ENCODE measurements around the gene RCVRN. TPM values are rescaled to one million over a fixed set of nuclear protein-coding genes. Genes with fewer than 3 reads are reported as not detected.

Gene RCVRN
- total RNA-seq, 2 donors from 2014 or later, result not detected

- Mint-ChIP-seq H3K27ac (no peak overlapping the region), H3K4me1 (no peaks in the 10 kb centered on the region), H3K27me3 (peaks cover 35% of the 10 kb centered on the region), H3K4me3 (no peak overlapping the region), H3K36me3 (ENCODE audit: low read depth) (no peaks in the 10 kb centered on the region)
- H3K9me3 ChIP-seq (ENCODE audit: control insufficient read depth, low read length, poor library complexity, severe bottlenecking), result peaks cover 4% of the 10 kb centered on the region
- no peak for DNase-seq
- no peak for ATAC-seq
Measured at GRCh38 chr17:9878786-9879525, 26.1 kb downstream of the RCVRN start.

GRCh38 chr17:9878356-9878755, 26.7 kb downstream of the RCVRN start:
- no peak for DNase-seq
- Mint-ChIP-seq H3K27ac (no peak overlapping the region), H3K36me3 (ENCODE audit: low read depth) (no peaks in the 10 kb centered on the region), H3K27me3 (peaks cover 35% of the 10 kb centered on the region), H3K4me3 (no peak overlapping the region), H3K4me1 (no peaks in the 10 kb centered on the region)
- ATAC-seq, result no peak
- H3K9me3 ChIP-seq (ENCODE audit: control insufficient read depth, low read length, poor library complexity, severe bottlenecking), result peaks cover 4% of the 10 kb centered on the region

- H3K27me3 Mint-ChIP-seq, result peaks cover 44% of the 10 kb centered on the region
- no peaks in the 10 kb centered on the region for H3K9me3 ChIP-seq (ENCODE audit: control insufficient read depth, low read length, poor library complexity, severe bottlenecking)
- ATAC-seq (no peak), DNase-seq (no peak)
- H3K4me1 Mint-ChIP-seq, result no peaks in the 10 kb centered on the region
- no peak overlapping the region for H3K4me3 Mint-ChIP-seq
- no peaks in the 10 kb centered on the region for H3K36me3 Mint-ChIP-seq (ENCODE audit: low read depth)
- H3K27ac Mint-ChIP-seq, result no peak overlapping the region
Measured at GRCh38 chr17:9875441-9875840, 29.6 kb downstream of the RCVRN start.

GRCh38 chr17:9874722-9875121, 30.3 kb downstream of the RCVRN start:
- DNase-seq (no peak), ATAC-seq (no peak)
- H3K27ac Mint-ChIP-seq, result no peak overlapping the region
- no peak overlapping the region for H3K4me3 Mint-ChIP-seq
- no peaks in the 10 kb centered on the region for H3K36me3 Mint-ChIP-seq (ENCODE audit: low read depth)
- H3K9me3 ChIP-seq (ENCODE audit: control insufficient read depth, low read length, poor library complexity, severe bottlenecking), result no peaks in the 10 kb centered on the region
- no peaks in the 10 kb centered on the region for H3K4me1 Mint-ChIP-seq
- peaks cover 37% of the 10 kb centered on the region for H3K27me3 Mint-ChIP-seq

GRCh38 chr17:9872852-9873251, 32.2 kb downstream of the RCVRN start:
- no peak for DNase-seq
- Mint-ChIP-seq H3K4me1 (no peaks in the 10 kb centered on the region), H3K4me3 (no peak overlapping the region), H3K27me3 (peaks cover 34% of the 10 kb centered on the region), H3K36me3 (ENCODE audit: low read depth) (no peaks in the 10 kb centered on the region), H3K27ac (no peak overlapping the region)
- ATAC-seq, result no peak
- no peaks in the 10 kb centered on the region for H3K9me3 ChIP-seq (ENCODE audit: control insufficient read depth, low read length, poor library complexity, severe bottlenecking)

GRCh38 chr17:9868552-9868951, 36.5 kb downstream of the RCVRN start:
- Mint-ChIP-seq H3K27ac (no peak overlapping the region), H3K4me3 (no peak overlapping the region)
- no peak for DNase-seq

GRCh38 chr17:9865586-9865985, 39.5 kb downstream of the RCVRN start:
- Mint-ChIP-seq H3K36me3 (ENCODE audit: low read depth) (no peaks in the 10 kb centered on the region), H3K4me3 (no peak overlapping the region), H3K27ac (no peak overlapping the region), H3K27me3 (peaks cover 6% of the 10 kb centered on the region), H3K4me1 (no peaks in the 10 kb centered on the region)
- no peak for DNase-seq
- no peaks in the 10 kb centered on the region for H3K9me3 ChIP-seq (ENCODE audit: control insufficient read depth, low read length, poor library complexity, severe bottlenecking)
- no peak for ATAC-seq

More at GRCh38 chr17:9868552-9868951, 36.5 kb downstream of the RCVRN start:
- H3K36me3 Mint-ChIP-seq (ENCODE audit: low read depth), result no peaks in the 10 kb centered on the region
- no peaks in the 10 kb centered on the region for H3K9me3 ChIP-seq (ENCODE audit: control insufficient read depth, low read length, poor library complexity, severe bottlenecking)
- no peaks in the 10 kb centered on the region for H3K4me1 Mint-ChIP-seq
- peaks cover 16% of the 10 kb centered on the region for H3K27me3 Mint-ChIP-seq
- no peak for ATAC-seq

GRCh38 chr17:9862949-9863348, 42.1 kb downstream of the RCVRN start:
- Mint-ChIP-seq H3K27ac (no peak overlapping the region), H3K27me3 (peaks cover 6% of the 10 kb centered on the region)

GRCh38 chr17:9862220-9862619, 42.9 kb downstream of the RCVRN start:
- Mint-ChIP-seq H3K4me3 (no peak overlapping the region), H3K4me1 (no peaks in the 10 kb centered on the region), H3K36me3 (ENCODE audit: low read depth) (no peaks in the 10 kb centered on the region), H3K27ac (no peak overlapping the region), H3K27me3 (peaks cover 4% of the 10 kb centered on the region)
- DNase-seq (no peak), ATAC-seq (no peak)
- no peaks in the 10 kb centered on the region for H3K9me3 ChIP-seq (ENCODE audit: control insufficient read depth, low read length, poor library complexity, severe bottlenecking)

More at GRCh38 chr17:9862949-9863348, 42.1 kb downstream of the RCVRN start:
- DNase-seq (no peak), ATAC-seq (no peak)
- no peaks in the 10 kb centered on the region for H3K36me3 Mint-ChIP-seq (ENCODE audit: low read depth)
- no peaks in the 10 kb centered on the region for H3K9me3 ChIP-seq (ENCODE audit: control insufficient read depth, low read length, poor library complexity, severe bottlenecking)
- H3K4me3 Mint-ChIP-seq, result no peak overlapping the region
- H3K4me1 Mint-ChIP-seq, result no peaks in the 10 kb centered on the region

- H3K9me3 ChIP-seq (ENCODE audit: control insufficient read depth, low read length, poor library complexity, severe bottlenecking), result no peaks in the 10 kb centered on the region
- no peaks in the 10 kb centered on the region for H3K27me3 Mint-ChIP-seq
- no peaks in the 10 kb centered on the region for H3K4me1 Mint-ChIP-seq
- no peaks in the 10 kb centered on the region for H3K36me3 Mint-ChIP-seq (ENCODE audit: low read depth)
- no peak for DNase-seq
- no peak overlapping the region for H3K27ac Mint-ChIP-seq
- no peak for ATAC-seq
- no peak overlapping the region for H3K4me3 Mint-ChIP-seq
Measured at GRCh38 chr17:9860851-9861250, 44.2 kb downstream of the RCVRN start.

- DNase-seq, result no peak
- no peaks in the 10 kb centered on the region for H3K9me3 ChIP-seq (ENCODE audit: control insufficient read depth, low read length, poor library complexity, severe bottlenecking)
- H3K27me3 Mint-ChIP-seq, result no peaks in the 10 kb centered on the region
- H3K4me1 Mint-ChIP-seq, result no peaks in the 10 kb centered on the region
- H3K36me3 Mint-ChIP-seq (ENCODE audit: low read depth), result no peaks in the 10 kb centered on the region
- H3K27ac Mint-ChIP-seq, result no peak overlapping the region
- no peak for ATAC-seq
- no peak overlapping the region for H3K4me3 Mint-ChIP-seq
Measured at GRCh38 chr17:9859781-9860180, 45.3 kb downstream of the RCVRN start.

- Mint-ChIP-seq H3K4me1 (no peaks in the 10 kb centered on the region), H3K27me3 (peaks cover 10% of the 10 kb centered on the region), H3K36me3 (ENCODE audit: low read depth) (peaks cover 4% of the 10 kb centered on the region), H3K4me3 (no peak overlapping the region), H3K27ac (no peak overlapping the region)
- DNase-seq, result no peak
- ATAC-seq, result no peak
- no peaks in the 10 kb centered on the region for H3K9me3 ChIP-seq (ENCODE audit: control insufficient read depth, low read length, poor library complexity, severe bottlenecking)
Measured at GRCh38 chr17:9855036-9855435, 50.0 kb downstream of the RCVRN start.

- no peak overlapping the region for H3K4me3 Mint-ChIP-seq
- H3K27me3 Mint-ChIP-seq, result peaks cover 10% of the 10 kb centered on the region
- H3K36me3 Mint-ChIP-seq (ENCODE audit: low read depth), result peaks cover 4% of the 10 kb centered on the region
- DNase-seq, result no peak
- H3K9me3 ChIP-seq (ENCODE audit: control insufficient read depth, low read length, poor library complexity, severe bottlenecking), result no peaks in the 10 kb centered on the region
- no peak overlapping the region for H3K27ac Mint-ChIP-seq
- no peaks in the 10 kb centered on the region for H3K4me1 Mint-ChIP-seq
- no peak for ATAC-seq
Measured at GRCh38 chr17:9854255-9854654, 50.8 kb downstream of the RCVRN start.

GRCh38 chr17:9850151-9850550, 54.9 kb downstream of the RCVRN start:
- H3K27me3 Mint-ChIP-seq, result peaks cover 18% of the 10 kb centered on the region
- ATAC-seq (no peak), DNase-seq (no peak)
- H3K4me3 Mint-ChIP-seq, result no peak overlapping the region
- H3K27ac Mint-ChIP-seq, result no peak overlapping the region
- H3K9me3 ChIP-seq (ENCODE audit: control insufficient read depth, low read length, poor library complexity, severe bottlenecking), result no peaks in the 10 kb centered on the region
- no peaks in the 10 kb centered on the region for H3K4me1 Mint-ChIP-seq
- peaks cover 4% of the 10 kb centered on the region for H3K36me3 Mint-ChIP-seq (ENCODE audit: low read depth)
